Stimulated activated CD8-positive, alpha-beta memory T cell treated with anti-CD3 and anti-CD28 coated beads, Interleukin-4, amount 100 ng/mL, for 24 hours (primary cell): ENCODE measurements around the gene NPRL2.

Experiments
- DNase-seq: peaks from one replicate; pipeline ENCODE4 v3.0.0-alpha.2; 2020; ENCODE audit warnings: low read depth

NPRL2 gene

GRCh38 chr3:50347187-50347813, 3.3 kb downstream of the NPRL2 start:
- peak; percentile 52 for DNase-seq

- DNase-seq, result peak; percentile 68
These were observed 4.9 kb downstream of the NPRL2 start, which contains the start of gene ZMYND10 for GRCh38 chr3:50345586-50346234. Gene ZMYND10, minus strand, starts transcription at chr3:50345732. Its CDS starts 153 bp downstream, at chr3:50345579.

- DNase-seq, result no peak
These were observed 5.6 kb downstream of the NPRL2 start for GRCh38 chr3:50345008-50345407.

GRCh38 chr3:50342813-50343633, 7.6 kb downstream of the NPRL2 start:
- DNase-seq, result no peak

- no peak for DNase-seq
These were observed 8.5 kb downstream of the NPRL2 start for GRCh38 chr3:50341996-50342650.

GRCh38 chr3:50341537-50341936, 9.0 kb downstream of the NPRL2 start:
- no peak for DNase-seq

GRCh38 chr3:50340448-50341329, 9.9 kb downstream of the NPRL2 start, which contains the start of gene RASSF1:
Gene RASSF1, minus strand, starts transcription at chr3:50340836. Its CDS starts 31 bp downstream, at chr3:50340805.
- peak; percentile 64 for DNase-seq

- DNase-seq, result no peak
These were observed 10.5 kb downstream of the NPRL2 start for GRCh38 chr3:50340147-50340447.

GRCh38 chr3:50339485-50340146, 11.0 kb downstream of the NPRL2 start:
- no peak for DNase-seq

GRCh38 chr3:50338965-50339364, 11.6 kb downstream of the NPRL2 start:
- DNase-seq, result no peak

- peak; percentile 96 for DNase-seq
These were observed 13.3 kb downstream of the NPRL2 start for GRCh38 chr3:50337175-50337861.

GRCh38 chr3:50336452-50337174, 14.0 kb downstream of the NPRL2 start:
- DNase-seq, result no peak

- DNase-seq, result no peak
These were observed 16.1 kb downstream of the NPRL2 start for GRCh38 chr3:50334339-50335075.

GRCh38 chr3:50333744-50334328, 16.7 kb downstream of the NPRL2 start:
- DNase-seq, result no peak

- no peak for DNase-seq
These were observed 19.1 kb downstream of the NPRL2 start for GRCh38 chr3:50331364-50331907.

- DNase-seq, result no peak
These were observed 20.2 kb downstream of the NPRL2 start for GRCh38 chr3:50330330-50330729.

GRCh38 chr3:50327943-50328691, 22.5 kb downstream of the NPRL2 start, which contains the start of gene TUSC2:
Gene TUSC2, minus strand, starts transcription at chr3:50328223. Its CDS starts 124 bp downstream, at chr3:50328099.
- DNase-seq, result peak; percentile 88
